Measurements from ENCODE around the gene SEMA6D. TPM values are rescaled to one million over a fixed set of nuclear protein-coding genes. Genes with fewer than 3 reads are reported as not detected.

Gene SEMA6D
- total RNA-seq, 1 donor from 2014 or later: 8.0 TPM

GRCh38 chr15:47741082-47741481 is 23.8 kb downstream of the SEMA6D start:
- intact Hi-C loops (cut with DNase I): no loop called here
- H3K36me3 ChIP-seq: no peaks in the 10 kb centered on the region
- no peak for DNase-seq
- no peaks in the 10 kb centered on the region for H3K4me1 ChIP-seq
- H3K4me3 ChIP-seq: no peak overlapping the region
- no peak for TF ChIP-seq CTCF (IDR thresholded peaks at IDR 0.05)
- H3K9me3 ChIP-seq: no peaks in the 10 kb centered on the region
- H3K27me3 ChIP-seq: no peaks in the 10 kb centered on the region
- no peak for ATAC-seq
- H3K27ac ChIP-seq: no peak overlapping the region

- H3K36me3 ChIP-seq: no peaks in the 10 kb centered on the region
- no peak for DNase-seq
- intact Hi-C loops (cut with DNase I): no loop called here
- H3K27ac ChIP-seq: no peak overlapping the region
- H3K27me3 ChIP-seq: no peaks in the 10 kb centered on the region
- ATAC-seq: no peak
- no peaks in the 10 kb centered on the region for H3K4me1 ChIP-seq
- no peak overlapping the region for H3K4me3 ChIP-seq
- TF ChIP-seq CTCF (IDR thresholded peaks at IDR 0.05): no peak
- no peaks in the 10 kb centered on the region for H3K9me3 ChIP-seq
These were observed 24.6 kb downstream of the SEMA6D start for GRCh38 chr15:47741907-47742306.

GRCh38 chr15:47742334-47742733 is 25.0 kb downstream of the SEMA6D start:
- Histone ChIP-seq H3K36me3 (no peaks in the 10 kb centered on the region), H3K27me3 (no peaks in the 10 kb centered on the region), H3K4me3 (no peak overlapping the region), H3K9me3 (no peaks in the 10 kb centered on the region), H3K27ac (no peak overlapping the region), H3K4me1 (no peaks in the 10 kb centered on the region)
- ATAC-seq (peak; percentile 37), DNase-seq (no peak)
- no peak for TF ChIP-seq CTCF (IDR thresholded peaks at IDR 0.05)
- intact Hi-C loops (cut with DNase I): no loop called here

- intact Hi-C loops (cut with DNase I): no loop called here
- H3K27me3 ChIP-seq: no peaks in the 10 kb centered on the region
- no peak for ATAC-seq
- DNase-seq: no peak
- no peaks in the 10 kb centered on the region for H3K9me3 ChIP-seq
- no peaks in the 10 kb centered on the region for H3K36me3 ChIP-seq
- no peak overlapping the region for H3K4me3 ChIP-seq
- no peak overlapping the region for H3K27ac ChIP-seq
- no peak for TF ChIP-seq CTCF (IDR thresholded peaks at IDR 0.05)
- no peaks in the 10 kb centered on the region for H3K4me1 ChIP-seq
These were observed 25.4 kb downstream of the SEMA6D start for GRCh38 chr15:47742742-47743141.

- Histone ChIP-seq H3K27ac (no peak overlapping the region), H3K27me3 (no peaks in the 10 kb centered on the region), H3K36me3 (no peaks in the 10 kb centered on the region), H3K4me3 (no peak overlapping the region), H3K4me1 (no peaks in the 10 kb centered on the region), H3K9me3 (no peaks in the 10 kb centered on the region)
- DNase-seq (no peak), ATAC-seq (no peak)
- no peak for TF ChIP-seq CTCF (IDR thresholded peaks at IDR 0.05)
- intact Hi-C loops (cut with DNase I): no loop called here
These were observed 26.1 kb downstream of the SEMA6D start for GRCh38 chr15:47743385-47743784.

GRCh38 chr15:47743886-47744285 is 26.6 kb downstream of the SEMA6D start:
- no peak overlapping the region for H3K27ac ChIP-seq
- DNase-seq (no peak), ATAC-seq (no peak)
- H3K27me3 ChIP-seq: no peaks in the 10 kb centered on the region
- H3K4me1 ChIP-seq: no peaks in the 10 kb centered on the region
- intact Hi-C loops (cut with DNase I): no loop called here
- H3K9me3 ChIP-seq: no peaks in the 10 kb centered on the region
- H3K36me3 ChIP-seq: no peaks in the 10 kb centered on the region
- no peak overlapping the region for H3K4me3 ChIP-seq
- no peak for TF ChIP-seq CTCF (IDR thresholded peaks at IDR 0.05)

Measured in upper lobe of right lung (tissue), 1 donor.